ENCODE results near the gene TTC12.
"Not testable (repeated sequence)": the region's sequence is repeated elsewhere in the genome, so short reads cannot be mapped to it uniquely, and the experiment has no call there.

TTC12 gene

DNA sequence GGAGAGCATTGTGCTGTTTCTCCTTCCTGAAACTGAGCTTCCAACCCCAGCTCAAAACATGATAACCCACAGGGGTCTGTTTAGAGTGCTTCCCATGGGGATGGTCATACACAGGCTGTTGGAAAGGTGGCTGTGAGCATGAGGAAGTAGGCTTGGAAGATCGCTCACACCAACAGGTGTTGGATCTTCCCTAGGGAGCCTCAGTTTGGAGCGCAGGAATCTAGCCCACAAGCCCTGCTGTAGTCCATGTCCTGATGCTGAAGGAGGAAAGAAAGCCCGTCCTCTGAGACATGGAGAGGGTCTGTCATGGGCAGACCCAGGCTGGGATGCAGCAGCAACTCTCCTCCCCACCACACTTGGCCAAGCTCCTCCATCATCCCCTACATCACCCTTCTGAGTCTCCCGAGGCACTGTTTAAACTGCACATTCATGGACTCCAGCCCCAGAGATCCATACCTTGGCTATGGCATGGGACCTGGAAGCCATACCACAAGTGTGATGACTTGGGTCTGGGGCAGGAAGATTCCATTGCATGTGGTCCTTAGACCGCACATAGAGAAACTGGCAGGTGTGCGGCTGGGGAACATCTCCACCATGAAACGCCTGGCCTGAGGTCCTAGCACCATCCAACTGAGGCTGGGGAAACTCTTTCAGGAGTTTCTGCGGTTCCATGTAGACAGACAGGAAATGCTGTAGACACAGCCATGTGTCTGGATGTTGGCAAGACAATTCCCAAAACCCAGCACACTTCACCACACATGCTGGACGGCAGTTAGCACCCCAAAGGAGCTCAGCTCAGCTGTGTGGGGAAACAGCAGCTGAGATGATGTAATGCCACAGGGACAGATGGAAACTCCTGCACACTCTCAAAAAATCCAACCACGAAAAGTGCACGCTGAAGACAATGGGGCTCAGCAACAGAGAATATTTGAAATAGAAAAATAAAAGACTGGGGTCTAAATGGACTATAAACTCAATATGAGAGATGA, 27.6 kb upstream of the TTC12 start:
- DNase-seq (ENCODE audit: low read depth), result no peak

DNA sequence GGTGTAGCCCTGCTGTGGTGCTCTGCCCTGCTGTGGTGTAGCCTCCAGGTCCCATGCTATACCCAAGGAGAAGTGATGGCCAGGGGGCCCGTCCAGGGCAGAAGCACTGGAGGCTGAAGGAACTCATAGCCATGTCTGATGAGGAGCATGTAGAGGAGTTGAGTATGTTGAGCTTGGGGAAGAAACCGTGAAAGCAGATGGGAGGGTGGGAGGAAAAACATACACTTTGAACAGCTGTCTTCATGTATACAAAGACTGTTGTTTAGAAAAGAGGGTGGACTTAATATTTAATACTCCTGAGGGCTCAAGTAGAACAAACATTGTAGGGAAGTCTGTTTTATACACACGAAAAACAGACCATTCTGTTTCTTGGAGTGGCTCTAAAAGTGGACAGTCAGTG, 26.6 kb upstream of the TTC12 start:
- DNase-seq (ENCODE audit: low read depth), result no peak

DNA sequence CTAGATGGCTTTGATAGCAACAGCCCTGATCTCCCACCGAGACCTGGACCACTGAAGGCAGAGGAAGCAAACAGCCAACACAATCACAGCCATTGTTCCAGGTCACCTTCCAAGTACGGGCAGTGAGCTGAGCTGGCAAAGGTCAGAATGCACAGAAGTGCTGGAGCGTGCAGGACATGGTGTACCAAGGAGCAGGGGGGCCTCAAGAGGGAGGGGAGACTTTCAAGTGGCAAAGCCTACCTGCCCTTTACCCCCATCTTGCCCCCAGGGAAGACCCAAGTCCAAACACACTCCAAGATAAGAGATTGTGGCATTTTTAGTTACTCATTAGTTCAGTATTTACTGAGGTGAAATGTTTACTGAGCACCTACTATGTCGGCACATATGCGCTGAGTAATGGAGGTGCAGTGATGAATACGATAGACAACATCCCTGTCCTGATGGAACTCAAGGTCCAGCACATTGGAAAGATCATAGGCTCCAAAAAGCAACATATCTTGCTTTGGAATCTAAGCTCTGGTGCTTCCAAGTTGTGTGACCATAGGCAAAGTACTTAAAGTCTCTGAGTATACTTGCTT, 26.0 kb upstream of the TTC12 start:
- DNase-seq (ENCODE audit: low read depth), result no peak

DNA sequence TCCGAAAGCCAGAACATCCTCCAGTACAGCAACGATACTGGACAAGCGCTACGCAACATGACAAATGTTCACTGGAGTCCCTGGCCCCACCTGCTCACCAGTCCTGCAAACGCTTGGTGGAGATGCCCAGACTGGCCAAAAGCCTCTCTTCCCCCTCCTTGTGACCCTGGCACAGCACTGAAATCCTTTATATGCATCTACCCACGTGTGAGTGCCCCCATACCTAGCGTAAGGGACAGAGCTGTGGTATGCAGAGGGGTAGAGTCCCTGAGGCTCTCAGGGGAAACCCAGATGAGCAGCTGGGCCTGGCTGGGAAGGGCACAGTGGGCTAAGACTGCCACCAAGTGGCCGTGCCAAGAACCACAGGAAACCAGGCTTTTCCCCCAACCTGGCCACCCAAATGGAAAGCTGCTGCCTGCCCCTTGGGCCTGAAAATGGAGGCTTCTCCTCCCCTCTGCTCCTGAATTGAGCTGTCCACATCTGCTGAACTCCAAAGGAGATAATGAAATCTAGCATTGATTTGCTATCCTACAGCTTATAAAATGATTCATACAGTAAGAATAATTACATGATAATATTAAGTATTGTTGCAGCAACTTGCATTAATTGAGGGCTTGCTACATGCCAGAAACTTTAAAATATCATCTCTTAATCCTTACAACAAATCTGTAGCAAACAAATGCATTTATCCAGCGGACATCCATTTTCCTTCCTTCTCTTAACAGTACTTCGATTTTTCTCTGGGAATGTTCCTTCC, 24.8 kb upstream of the TTC12 start:
- DNase-seq (ENCODE audit: low read depth), result peak; percentile 26

DNA sequence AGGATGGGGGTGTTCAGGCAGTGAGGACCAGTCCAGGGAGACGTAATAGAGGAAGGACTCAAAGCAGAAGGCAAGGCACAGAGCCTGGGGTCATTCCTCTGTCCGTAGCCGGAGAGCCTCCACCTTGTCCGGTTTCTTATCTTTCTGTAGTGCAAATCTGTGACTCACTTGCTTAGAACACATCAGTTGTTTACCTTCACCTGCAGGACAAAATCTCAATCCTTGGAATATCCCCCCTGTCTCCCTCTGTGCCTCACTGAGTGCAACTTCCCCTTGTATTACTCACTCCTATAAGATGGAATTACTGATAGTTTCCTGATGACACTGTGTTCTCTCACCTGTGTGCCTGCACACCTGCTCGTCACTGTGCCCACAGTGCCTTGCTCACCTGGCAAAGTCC, 20.4 kb upstream of the TTC12 start:
- no peak for DNase-seq (ENCODE audit: low read depth)

DNA sequence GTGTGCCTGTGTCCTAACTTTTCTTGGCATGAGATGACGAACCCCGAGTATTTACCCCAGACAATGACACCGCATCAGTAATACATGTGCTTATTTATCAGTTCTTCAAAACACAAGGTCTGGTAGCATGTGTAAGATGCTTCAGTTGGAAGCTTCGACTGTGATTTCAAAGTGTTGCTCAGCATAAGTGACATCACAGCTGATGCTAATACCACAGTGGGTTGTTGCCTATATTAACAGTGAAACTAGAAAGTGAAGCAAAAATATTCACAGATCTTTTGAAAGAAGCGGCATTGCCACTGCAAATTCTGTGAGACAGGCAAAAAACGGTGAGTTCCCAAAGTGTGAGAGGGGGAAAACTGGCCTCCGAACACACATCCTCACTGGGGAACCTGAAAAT, 18.4 kb upstream of the TTC12 start:
- no peak for DNase-seq (ENCODE audit: low read depth)

DNA sequence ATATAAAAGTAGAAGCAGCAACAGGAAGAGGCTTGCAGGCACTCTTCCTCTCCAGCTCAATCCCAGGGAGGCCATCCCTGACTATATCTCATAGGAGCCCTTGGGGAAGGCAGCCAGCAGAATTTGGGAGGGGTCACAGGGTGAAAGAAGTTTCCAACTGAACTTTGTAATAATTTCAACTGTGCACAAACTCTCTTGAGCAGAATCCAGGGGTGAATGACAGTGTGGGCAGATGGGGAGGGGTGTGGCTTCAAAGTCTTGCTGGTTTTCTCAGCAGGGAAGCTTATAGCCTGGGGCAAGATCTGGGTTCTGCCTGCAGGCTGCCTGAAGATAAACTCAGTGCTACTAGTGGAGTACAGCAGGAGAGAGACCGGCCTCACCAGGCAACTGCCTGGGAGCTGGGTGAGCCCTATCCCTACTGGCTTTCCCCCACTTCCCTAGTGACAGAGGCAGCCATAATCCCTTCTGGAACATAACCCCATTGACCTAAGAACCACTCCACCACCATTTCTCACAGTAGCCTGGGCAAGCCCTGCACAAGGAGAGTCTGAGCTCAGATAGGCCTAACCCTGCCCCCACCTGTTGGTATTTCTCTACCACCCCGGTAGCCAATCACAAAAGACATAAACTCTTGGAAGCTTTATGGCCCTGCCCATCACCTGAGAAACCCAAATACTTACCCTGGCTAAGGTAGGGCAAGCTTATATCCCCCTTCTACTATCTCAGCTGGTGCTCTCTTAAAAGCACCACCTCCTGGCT, 17.8 kb upstream of the TTC12 start:
- DNase-seq (ENCODE audit: low read depth), result no peak

DNA sequence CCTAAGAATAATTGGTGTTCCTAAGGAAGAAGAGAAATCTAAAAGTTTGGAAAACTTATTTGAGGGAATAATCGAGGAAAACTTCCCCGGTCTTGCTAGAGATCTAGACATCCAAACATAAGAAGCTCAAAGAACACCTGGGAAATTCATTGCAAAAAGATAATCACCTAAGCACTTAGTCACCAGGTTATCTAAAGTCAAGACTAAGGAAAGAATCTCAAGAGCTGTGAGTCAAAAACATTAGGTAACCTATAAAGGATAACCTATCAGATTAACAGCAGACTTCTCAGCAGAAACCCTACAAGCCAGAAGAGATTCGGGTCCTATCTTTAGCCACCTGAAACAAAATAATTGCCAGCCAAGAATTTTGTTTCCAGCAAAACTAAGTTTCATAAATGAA, 15.9 kb upstream of the TTC12 start:
- DNase-seq (ENCODE audit: low read depth), result not testable (repeated sequence)

DNA sequence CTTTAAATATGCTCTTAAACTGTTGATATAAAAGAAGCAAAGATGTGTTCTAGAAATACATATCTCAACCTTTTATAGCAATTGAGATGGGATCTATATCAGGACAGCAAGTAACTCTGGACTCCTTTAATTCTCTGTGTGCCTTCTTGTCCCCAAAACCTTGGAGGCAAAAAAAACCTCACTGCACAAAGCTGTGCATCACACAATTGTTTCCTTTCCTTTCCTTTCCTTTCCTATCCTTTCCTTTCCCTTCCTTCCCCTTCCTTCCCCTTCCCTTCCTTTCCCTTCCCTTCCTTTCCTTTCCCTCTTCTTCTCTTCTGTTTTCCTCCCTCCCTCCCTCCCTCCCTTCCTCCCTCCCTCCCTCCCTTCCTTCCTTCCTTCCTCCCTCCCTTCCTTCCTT, 9.5 kb upstream of the TTC12 start:
- DNase-seq (ENCODE audit: low read depth), result no peak

DNA sequence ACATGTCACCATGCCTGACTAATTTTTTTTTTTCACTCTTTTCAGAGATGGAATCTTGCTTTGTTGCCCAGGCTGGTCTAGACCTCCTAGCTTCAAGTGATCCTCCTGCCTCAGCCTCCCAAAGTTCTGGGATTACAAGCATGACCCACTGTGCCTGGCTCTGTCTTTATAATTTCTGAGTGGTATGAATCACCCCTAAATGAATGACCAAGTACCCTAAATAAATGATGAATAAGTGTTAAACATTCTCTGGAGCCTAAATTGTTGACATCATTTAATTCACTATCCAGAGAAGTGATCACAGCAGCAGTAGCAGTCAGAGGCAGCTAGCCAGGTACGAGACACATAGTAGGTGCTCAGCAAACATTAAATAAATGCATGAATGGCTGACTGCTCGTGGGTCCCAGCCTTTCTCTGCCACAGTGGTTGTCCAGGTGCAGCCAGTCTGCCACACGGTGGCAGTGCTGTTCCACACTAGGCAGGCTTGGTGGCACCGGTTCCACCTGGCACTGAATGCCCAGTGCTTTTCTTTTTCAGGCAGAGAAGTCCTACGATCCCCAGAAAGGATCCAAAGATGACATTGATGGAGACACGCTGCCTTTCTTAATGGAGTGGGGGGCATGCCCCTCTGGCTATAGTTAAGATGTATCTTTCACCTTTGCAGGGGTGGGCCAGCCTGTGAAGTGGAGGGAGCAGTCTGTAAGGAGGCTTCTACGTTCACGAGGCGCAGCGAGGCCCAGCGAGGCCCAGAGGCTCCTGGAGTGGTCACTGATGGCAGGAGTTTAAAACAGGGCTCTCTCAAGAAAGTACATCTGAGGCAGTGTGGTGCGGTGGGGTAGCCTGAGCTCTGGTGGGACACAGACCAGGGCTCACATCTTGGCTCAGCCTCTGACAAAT, 8.7 kb upstream of the TTC12 start:
- peak; percentile 64 for DNase-seq (ENCODE audit: low read depth)

DNA sequence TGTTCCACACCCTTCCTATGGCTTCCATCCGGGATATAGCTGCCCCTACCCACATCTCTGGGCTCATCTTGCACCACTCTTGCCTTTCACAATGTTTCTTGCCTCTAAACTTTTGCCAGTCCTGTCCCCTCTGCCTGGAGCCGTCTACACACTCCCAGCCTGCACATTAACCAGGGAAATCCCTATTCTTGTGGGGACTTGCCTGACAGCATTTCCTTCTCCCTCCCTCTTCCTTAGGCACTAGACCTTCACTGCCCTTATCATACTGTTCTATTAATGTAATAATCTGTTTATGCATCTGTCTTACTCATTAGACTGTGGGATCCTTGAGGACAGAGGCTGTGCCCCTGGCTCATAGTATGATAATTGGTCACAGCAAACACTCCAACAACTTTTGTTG, 5.8 kb upstream of the TTC12 start:
- DNase-seq (ENCODE audit: low read depth), result no peak

DNA sequence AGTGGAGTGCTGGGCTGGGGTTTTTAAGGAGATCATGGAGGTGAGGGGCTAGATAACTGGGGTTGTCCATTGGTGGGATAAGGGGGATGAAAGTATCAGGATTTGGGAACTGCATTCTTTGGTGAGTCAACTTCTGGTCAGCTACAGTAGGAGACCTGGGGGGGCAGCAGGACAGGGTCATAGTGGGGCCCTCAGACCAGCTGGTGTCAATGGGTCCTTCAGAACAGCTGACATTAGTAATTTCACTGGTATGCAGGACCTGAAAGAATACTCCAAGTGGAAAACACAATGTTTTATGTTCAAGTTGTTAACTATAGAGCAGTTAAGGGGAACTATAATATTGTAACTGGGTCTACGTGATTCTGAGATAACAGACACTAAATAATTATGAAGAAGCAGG, 2.8 kb upstream of the TTC12 start:
- DNase-seq (ENCODE audit: low read depth), result no peak

DNA sequence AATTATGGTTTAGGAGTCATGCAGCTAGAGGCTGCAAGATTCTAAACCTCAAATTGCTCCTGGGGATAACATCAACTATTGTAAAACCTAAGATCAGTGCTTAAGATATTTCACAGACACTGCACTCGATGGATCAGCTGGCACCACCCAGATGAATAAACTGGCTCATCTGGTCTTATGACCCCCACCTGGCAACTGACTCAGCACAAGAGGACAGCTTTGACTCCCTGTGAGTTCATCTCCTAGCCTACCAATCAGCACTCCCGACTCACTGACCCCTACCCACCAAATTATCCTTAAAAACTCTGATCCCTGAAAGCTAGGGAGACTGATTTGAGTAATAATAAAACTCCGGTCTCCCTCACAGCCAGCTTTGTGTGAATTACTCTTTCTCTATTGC, 782 bp upstream of the TTC12 start:
- no peak for DNase-seq (ENCODE audit: low read depth)

DNA sequence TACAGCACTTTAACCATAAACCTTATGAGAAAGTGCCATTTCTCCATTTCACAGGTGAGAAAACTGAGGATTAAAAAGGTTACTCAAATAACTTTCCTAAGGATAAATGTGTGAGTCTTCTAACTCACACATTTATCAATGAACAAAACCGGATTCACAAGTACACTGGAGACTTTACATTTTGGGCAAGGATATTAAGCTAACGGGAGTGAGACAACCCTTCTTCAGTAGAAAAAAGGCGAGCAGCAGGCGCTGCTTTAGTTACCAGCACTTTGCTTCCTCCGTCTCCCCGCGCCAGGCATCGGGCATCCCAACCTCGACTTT, 356 bp upstream of the TTC12 start:
- DNase-seq (ENCODE audit: low read depth), result no peak

DNA sequence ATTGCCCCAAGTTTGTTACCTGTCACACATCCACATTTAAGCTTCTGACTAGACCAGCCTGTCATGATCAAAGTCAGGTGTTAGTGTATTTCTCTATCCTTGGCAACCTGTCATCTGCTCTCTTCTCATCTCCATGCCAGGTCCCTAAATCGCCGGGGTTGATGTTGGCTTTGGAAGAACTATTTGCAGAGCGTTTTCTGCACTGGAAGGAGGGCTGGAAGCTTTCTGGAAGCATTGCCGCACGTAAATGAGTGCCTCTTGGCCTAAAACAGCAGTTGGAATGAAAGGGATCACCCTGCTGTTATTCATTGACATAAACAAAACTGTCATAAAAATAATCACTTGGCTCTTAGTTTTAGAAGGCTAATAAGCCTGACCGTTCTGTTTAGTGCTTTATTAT, 1.4 kb downstream of the TTC12 start:
- no peak for DNase-seq (ENCODE audit: low read depth)

DNA sequence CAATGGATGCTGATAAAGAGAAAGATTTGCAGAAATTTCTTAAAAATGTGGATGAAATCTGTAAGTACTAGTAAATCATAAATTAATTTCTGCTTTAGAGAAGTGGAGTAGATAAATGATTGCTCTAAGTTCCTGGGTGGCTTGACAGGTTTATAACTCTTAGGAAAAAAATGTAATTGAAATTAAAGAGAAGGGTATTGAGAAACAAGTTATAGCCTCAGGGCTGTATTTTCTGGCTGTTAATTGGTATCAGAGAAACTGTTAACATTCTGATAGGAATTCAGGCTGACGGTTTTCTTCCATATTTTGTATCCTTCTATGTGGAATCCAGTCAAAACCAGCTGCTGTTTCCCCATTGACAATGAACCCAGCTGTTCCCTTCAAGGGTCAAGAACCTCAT, 1.9 kb downstream of the TTC12 start:
- no peak for DNase-seq (ENCODE audit: low read depth)

DNA sequence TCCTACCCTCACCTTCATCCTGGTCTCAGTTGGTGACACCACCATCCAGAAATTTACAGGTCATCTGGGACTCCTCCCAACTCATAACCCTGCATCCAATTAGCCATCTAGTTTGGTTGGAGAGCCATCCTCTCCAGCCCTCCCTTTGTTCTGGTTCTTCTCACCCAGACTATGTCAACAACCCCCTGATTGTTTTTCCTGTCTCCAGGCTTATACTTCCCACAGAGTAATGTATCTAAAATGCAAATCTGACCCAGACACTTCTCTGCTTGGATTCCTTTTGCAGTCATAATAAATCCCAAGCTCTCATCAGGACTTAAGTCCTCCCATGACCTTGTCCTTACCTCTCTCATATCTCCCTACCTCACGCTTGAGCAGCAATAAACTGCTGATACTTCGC, 3.0 kb downstream of the TTC12 start:
- DNase-seq (ENCODE audit: low read depth), result no peak

DNA sequence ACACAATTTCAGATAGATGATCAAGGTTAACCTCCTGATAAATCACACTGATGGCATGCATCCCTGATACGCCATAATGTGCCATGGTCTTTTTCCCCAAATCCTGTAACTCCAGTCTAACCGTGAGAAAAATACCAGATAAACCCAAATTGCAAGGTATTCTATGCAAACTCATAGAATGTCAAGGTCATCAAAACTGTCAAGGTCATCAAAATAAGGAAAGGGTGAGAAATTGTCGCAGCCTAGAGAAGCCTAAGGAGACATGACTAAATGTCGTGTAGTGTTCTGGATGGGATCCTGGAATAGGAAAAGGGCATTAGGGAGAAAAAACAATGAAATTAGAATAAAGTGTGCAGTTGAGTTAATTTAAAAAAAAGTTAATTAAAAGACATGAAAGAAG, 4.7 kb downstream of the TTC12 start:
- no peak for DNase-seq (ENCODE audit: low read depth)

DNA sequence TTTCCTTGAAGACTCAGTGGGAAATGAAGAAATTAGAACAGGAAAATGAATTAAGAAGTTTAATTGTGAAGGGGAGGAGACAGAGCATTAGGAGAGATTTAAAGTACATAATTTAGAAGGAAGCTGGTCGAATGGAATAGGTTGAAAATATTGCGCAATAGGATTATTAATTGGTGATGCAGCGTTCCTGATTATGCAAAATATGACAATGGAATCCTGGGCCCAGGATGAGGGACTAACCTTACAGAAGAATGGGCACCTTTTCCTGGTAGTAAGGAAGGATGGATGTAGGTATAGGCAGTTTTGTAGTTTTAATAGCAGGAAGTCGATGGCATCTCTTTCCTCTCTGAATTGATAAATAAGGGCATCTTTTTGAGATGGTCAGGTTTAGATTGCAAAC, 7.8 kb downstream of the TTC12 start:
- DNase-seq (ENCODE audit: low read depth), result no peak

DNA sequence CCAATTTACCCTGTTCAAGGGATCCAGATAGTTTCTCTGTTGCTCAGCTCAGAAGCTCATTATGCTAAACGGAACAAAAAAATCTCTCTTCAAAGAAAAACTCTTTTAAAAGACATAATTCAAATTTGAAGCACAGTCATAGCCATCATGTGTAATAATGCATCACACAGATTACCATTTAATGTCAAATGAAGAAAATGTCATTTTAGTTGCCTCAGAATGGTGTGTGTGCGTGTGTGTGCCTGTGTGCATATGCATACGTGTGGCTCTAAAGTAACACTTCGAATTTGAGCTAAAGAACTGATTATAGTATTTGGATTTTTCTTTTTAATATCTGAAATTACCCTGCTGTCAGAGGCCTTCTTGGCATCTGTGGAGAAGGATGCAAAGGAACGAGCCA, 9.9 kb downstream of the TTC12 start:
- DNase-seq (ENCODE audit: low read depth), result no peak

DNA sequence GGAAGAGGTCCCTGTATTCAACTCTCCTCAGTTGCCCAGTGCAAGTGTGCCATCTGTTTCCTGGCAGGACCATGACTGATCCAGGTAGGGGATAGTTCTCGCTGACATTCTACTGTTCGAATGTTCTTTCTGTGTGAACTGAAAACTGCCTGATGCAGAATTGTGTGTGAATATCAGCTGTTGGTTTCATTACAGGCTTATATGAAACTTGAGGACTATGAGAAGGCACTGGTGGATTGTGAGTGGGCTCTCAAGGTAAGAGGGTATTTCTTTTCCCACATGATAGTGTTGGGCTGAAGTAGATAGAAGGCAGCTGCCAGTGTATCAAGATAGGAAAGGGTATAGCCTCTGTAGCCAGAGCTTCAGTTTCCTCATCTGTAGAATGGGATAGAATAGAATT, 15.3 kb downstream of the TTC12 start:
- no peak for DNase-seq (ENCODE audit: low read depth)
